ENCODE results near the gene LCLAT1.
A peak's percentile ranks its signal among the peaks of the same experiment; 100 is the strongest.

Gene LCLAT1

DNA sequence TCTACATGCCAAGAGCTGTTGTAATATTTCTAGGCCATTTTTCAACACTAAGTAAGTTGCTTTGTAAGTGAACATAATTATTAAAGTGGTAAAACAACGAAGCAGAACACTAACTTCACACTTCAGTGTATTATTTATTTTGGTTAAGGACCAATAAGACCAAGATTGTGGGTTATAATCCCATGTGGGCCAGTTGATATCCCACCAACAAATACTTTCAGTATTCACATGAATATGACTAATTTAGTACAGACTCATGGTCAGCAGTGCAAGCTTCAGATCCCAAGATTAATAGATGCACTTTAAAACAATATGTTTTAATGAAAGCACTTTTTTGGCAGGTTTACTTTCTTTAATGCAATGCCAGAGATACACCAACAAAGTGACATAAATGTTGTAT is 154.3 kb downstream of the LCLAT1 start:
- no peaks in the 10 kb centered on the region for H3K27me3 ChIP-seq (ENCODE audit: insufficient read depth, poor library complexity, severe bottlenecking)
- TF ChIP-seq GABPA (IDR thresholded peaks at IDR 0.05; ENCODE audit: low read depth) (no peak), POLR2AphosphoS5 (IDR thresholded peaks at IDR 0.05; ENCODE audit: low read depth) (no peak), SPI1 (IDR thresholded peaks at IDR 0.05; ENCODE audit: borderline replicate concordance, low read depth) (no peak)
- TF ChIP-seq, protein P1, sequence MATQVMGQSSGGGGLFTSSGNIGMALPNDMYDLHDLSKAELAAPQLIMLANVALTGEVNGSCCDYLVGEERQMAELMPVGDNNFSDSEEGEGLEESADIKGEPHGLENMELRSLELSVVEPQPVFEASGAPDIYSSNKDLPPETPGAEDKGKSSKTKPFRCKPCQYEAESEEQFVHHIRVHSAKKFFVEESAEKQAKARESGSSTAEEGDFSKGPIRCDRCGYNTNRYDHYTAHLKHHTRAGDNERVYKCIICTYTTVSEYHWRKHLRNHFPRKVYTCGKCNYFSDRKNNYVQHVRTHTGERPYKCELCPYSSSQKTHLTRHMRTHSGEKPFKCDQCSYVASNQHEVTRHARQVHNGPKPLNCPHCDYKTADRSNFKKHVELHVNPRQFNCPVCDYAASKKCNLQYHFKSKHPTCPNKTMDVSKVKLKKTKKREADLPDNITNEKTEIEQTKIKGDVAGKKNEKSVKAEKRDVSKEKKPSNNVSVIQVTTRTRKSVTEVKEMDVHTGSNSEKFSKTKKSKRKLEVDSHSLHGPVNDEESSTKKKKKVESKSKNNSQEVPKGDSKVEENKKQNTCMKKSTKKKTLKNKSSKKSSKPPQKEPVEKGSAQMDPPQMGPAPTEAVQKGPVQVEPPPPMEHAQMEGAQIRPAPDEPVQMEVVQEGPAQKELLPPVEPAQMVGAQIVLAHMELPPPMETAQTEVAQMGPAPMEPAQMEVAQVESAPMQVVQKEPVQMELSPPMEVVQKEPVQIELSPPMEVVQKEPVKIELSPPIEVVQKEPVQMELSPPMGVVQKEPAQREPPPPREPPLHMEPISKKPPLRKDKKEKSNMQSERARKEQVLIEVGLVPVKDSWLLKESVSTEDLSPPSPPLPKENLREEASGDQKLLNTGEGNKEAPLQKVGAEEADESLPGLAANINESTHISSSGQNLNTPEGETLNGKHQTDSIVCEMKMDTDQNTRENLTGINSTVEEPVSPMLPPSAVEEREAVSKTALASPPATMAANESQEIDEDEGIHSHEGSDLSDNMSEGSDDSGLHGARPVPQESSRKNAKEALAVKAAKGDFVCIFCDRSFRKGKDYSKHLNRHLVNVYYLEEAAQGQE (IDR thresholded peaks at IDR 0.05; ENCODE audit: insufficient replicate concordance, low read depth) = no peak
- TF ChIP-seq, protein P2, sequence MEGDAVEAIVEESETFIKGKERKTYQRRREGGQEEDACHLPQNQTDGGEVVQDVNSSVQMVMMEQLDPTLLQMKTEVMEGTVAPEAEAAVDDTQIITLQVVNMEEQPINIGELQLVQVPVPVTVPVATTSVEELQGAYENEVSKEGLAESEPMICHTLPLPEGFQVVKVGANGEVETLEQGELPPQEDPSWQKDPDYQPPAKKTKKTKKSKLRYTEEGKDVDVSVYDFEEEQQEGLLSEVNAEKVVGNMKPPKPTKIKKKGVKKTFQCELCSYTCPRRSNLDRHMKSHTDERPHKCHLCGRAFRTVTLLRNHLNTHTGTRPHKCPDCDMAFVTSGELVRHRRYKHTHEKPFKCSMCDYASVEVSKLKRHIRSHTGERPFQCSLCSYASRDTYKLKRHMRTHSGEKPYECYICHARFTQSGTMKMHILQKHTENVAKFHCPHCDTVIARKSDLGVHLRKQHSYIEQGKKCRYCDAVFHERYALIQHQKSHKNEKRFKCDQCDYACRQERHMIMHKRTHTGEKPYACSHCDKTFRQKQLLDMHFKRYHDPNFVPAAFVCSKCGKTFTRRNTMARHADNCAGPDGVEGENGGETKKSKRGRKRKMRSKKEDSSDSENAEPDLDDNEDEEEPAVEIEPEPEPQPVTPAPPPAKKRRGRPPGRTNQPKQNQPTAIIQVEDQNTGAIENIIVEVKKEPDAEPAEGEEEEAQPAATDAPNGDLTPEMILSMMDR (IDR thresholded peaks at IDR 0.05; ENCODE audit: insufficient read depth, low read length) = no peak
- DNase-seq (ENCODE audit: low read depth in 1 of 2, low spot score in 1 of 2) = no peak
- H3K27ac ChIP-seq (replicated peaks) = no peak overlapping the region
- H3K4me3 ChIP-seq (replicated peaks; ENCODE audit: insufficient read depth, low read length) = no peak overlapping the region

DNA sequence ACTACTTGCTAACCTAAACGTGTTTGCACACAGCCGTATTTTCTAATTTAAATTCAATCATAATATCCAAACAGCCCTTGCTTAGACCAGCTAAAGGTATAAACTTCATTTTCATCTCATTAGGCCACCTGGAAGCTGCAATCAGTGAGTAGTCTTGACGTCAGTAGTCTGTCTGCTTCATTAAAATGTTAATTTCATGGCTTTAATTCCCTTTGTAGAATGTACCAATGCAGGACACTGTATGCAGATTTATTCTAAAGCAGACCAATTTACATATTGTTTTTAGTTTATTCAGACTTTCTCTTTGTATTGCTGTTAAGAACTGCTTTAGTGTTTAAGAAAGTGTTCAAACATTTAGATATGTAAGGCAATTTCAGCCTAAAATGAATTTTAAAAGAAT is 158.2 kb downstream of the LCLAT1 start:
- Histone ChIP-seq H3K4me3 (replicated peaks; ENCODE audit: insufficient read depth, low read length) (no peak overlapping the region), H3K27me3 (ENCODE audit: insufficient read depth, poor library complexity, severe bottlenecking) (no peaks in the 10 kb centered on the region), H3K27ac (replicated peaks) (no peak overlapping the region)
- TF ChIP-seq, protein P2 (IDR thresholded peaks at IDR 0.05; ENCODE audit: insufficient read depth, low read length) = no peak
- no peak for TF ChIP-seq POLR2AphosphoS5 (IDR thresholded peaks at IDR 0.05; ENCODE audit: low read depth)
- no peak for TF ChIP-seq SPI1 (IDR thresholded peaks at IDR 0.05; ENCODE audit: borderline replicate concordance, low read depth)
- no peak for DNase-seq (ENCODE audit: low read depth in 1 of 2, low spot score in 1 of 2)

DNA sequence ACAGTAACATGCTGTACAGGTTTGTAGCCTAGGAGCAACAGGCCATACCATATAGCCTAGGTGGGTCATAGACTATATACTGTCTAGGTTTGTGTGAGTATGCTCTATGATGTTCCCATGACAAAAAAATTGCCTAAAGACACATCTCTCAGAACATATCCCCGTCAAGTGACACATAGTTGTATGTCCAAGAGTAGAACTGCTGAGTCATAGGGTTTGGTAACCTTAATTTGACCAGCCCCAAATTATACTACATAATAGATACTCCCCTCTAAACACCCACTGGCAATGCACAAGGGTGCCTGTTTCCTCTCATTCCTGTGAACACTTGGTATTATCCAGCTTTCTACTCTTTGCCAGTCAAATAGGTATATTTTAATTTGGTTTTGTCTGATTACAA is 161.6 kb downstream of the LCLAT1 start:
- Histone ChIP-seq H3K27me3 (ENCODE audit: insufficient read depth, poor library complexity, severe bottlenecking) (no peaks in the 10 kb centered on the region), H3K4me3 (replicated peaks; ENCODE audit: insufficient read depth, low read length) (no peak overlapping the region), H3K27ac (replicated peaks) (no peak overlapping the region)
- DNase-seq (ENCODE audit: low read depth in 1 of 2, low spot score in 1 of 2) = no peak
- TF ChIP-seq SPI1 (IDR thresholded peaks at IDR 0.05; ENCODE audit: borderline replicate concordance, low read depth) (no peak), GABPA (IDR thresholded peaks at IDR 0.05; ENCODE audit: low read depth) (no peak), POLR2AphosphoS5 (IDR thresholded peaks at IDR 0.05; ENCODE audit: low read depth) (no peak)
- TF ChIP-seq, protein P2 (IDR thresholded peaks at IDR 0.05; ENCODE audit: insufficient read depth, low read length) = no peak
- TF ChIP-seq, protein P1 (IDR thresholded peaks at IDR 0.05; ENCODE audit: insufficient replicate concordance, low read depth) = no peak

DNA sequence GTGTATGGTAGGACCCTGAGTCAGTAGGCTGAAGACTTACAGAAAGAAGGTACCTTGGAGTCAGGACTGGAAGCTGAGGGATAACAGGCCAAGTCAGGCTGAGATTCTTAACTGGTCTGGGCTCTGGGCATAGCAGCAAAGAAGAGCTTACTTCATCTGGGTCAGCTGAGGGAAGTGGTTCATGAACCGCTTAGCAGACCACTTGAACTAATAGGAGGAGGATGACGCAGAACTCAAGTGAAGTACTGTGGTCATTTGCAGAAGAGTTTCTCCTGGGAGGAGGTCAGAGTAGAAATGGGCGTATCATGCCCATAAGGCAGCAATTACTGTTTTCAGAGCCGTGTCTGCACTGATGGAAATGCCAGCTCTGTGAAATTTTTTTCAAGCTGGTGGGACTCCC is 164.5 kb downstream of the LCLAT1 start:
- DNase-seq (ENCODE audit: low read depth in 1 of 2, low spot score in 1 of 2) = peak in 1 of 2 experiments; percentile 26
- H3K27ac ChIP-seq (replicated peaks) = no peak overlapping the region
- no peak overlapping the region for H3K4me3 ChIP-seq (replicated peaks; ENCODE audit: insufficient read depth, low read length)
- no peaks in the 10 kb centered on the region for H3K27me3 ChIP-seq (ENCODE audit: insufficient read depth, poor library complexity, severe bottlenecking)
- TF ChIP-seq, protein P1 (IDR thresholded peaks at IDR 0.05; ENCODE audit: insufficient replicate concordance, low read depth) = no peak
- TF ChIP-seq, protein P2 (IDR thresholded peaks at IDR 0.05; ENCODE audit: insufficient read depth, low read length) = no peak

Measured in HL-60 (cell line).